GM19372 (cell line): ENCODE results near the gene PGAP6.
"Not testable (repeated sequence)": the region's sequence is repeated elsewhere in the genome, so short reads cannot be mapped to it uniquely, and the experiment has no call there.

Source experiments
- ATAC-seq: cut with Tn5 transposase; IDR thresholded peaks from one replicate; pipeline ENCODE4 v1.9.1; 2021; ENCODE audit warnings: mild to moderate bottlenecking, low read depth, moderate library complexity; ENCODE audit not compliant: unreplicated experiment

The PGAP6 gene

GRCh38 chr16:381789-382717 lies at the start of gene PGAP6:
TSS of gene PGAP6 (minus strand) at chr16:381978. CDS start at chr16:381821, 157 bp downstream.
- peak; percentile 60 for ATAC-seq

- ATAC-seq: no peak
These were observed 49.1 kb upstream of the PGAP6 start for GRCh38 chr16:430904-431303.

DNA sequence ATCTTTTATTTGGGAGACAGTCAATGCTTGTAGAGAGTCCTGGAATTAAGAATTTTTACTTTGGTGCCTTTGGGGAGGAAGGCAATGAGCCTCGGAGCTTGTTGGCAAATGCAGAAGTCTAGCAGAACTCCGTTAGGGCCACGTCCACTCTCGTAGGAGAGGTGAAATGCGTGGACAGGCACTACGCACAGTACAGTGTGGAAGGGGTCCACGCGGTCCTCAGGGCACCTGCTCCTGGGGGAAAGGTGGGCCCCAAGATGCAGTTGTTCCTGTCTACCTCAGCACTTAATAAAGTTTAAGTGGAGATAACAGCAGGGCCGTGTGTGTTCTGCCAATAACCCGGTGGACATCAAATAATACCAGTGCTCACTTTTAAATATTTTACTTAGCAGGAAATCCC lies 45.5 kb upstream of the PGAP6 start:
- no peak for ATAC-seq

DNA sequence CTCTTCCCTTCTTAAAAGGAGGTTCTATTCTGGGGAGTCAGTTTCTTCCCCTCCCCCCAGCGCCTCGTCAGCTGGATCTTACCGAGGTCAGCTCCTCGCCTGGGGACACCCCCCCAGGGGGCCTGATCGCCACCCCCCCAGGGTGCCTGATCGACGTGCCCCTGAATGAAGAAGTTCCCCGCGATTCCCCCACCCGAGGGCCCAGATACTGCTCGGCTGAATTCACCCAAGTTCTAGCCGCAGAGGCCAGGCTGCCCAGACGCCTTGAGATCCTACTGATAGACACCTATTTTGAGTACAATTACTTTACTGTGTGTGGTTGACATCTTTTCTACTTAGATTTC lies 45.1 kb upstream of the PGAP6 start:
- ATAC-seq: no peak

DNA sequence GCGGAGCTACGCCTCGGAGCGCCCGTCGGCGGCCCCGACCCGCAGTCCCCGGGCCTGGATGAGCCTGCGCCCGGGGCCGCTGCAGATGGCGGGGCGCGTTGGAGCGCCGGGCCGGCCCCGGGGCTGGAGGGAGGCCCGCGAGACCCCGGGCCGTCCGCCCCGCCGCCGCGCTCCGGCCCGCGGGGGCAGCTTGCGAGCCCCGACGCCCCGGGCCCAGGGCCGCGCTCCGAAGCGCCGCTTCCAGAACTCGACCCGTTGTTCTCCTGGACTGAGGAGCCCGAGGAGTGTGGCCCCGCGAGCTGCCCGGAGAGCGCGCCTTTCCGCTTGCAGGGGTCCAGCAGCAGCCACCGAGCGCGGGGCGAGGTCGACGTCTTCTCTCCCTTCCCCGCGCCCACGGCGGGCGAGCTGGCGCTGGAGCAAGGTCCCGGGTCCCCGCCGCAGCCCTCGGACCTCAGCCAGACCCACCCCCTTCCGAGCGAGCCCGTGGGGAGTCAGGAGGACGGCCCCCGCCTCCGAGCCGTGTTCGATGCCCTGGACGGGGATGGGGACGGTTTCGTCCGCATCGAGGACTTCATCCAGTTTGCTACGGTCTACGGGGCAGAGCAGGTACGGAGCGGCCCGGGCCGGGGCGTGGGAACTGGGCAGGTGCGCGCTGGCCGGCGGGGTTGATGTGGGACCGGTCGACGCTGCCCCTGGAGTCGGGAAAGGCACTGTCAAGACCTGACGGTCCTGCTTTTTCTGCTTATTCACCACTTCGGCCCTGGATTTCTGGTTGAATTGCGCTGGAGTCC lies 44.5 kb upstream of the PGAP6 start:
- ATAC-seq: no peak

DNA sequence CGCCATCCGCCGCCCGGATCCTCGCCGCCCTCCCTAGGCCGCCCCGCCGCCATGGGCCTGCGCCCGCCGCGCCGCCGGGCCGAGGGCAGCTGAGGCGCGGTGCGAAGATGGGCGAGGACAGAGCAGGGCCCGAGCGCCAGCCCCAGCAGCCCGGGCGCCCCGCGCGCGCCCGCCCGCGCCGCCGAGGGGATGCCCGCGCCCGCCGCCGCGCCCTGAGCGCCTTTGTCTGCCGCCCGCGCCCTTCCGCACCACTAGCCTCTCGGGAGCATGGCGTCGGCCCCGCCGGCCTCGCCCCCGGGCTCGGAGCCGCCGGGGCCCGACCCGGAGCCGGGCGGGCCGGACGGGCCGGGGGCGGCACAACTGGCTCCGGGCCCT lies 43.9 kb upstream of the PGAP6 start:
- ATAC-seq: peak; percentile 36

- ATAC-seq: peak; percentile 83
These were observed 43.4 kb upstream of the PGAP6 start, which contains the start of gene RAB11FIP3 for GRCh38 chr16:425082-425718. TSS of gene RAB11FIP3 (plus strand) at chr16:425649. CDS start at chr16:426007, 358 bp downstream.

DNA sequence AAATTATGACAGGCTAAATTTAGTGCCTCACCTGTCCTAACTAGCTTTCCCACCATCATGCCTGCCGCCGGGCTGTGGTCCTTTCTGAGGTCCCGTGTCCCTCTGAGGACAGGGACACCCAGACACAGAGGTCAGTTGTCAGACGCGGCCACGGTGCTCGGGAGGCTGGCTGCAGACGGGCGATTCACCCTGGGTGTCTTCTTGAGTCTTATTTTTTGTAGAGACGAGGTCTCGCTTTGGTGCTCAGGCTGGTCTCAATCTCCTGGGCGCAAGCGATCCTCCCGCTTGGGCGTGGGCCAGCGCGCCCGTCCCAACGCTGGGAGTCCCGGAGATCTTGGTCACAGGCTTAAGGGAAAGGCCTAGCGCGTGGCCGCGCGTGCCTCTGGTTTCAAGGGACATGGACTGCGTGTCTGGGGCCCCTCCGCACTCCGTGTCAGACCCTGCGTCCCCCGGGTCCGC lies 42.9 kb upstream of the PGAP6 start:
- no peak for ATAC-seq

DNA sequence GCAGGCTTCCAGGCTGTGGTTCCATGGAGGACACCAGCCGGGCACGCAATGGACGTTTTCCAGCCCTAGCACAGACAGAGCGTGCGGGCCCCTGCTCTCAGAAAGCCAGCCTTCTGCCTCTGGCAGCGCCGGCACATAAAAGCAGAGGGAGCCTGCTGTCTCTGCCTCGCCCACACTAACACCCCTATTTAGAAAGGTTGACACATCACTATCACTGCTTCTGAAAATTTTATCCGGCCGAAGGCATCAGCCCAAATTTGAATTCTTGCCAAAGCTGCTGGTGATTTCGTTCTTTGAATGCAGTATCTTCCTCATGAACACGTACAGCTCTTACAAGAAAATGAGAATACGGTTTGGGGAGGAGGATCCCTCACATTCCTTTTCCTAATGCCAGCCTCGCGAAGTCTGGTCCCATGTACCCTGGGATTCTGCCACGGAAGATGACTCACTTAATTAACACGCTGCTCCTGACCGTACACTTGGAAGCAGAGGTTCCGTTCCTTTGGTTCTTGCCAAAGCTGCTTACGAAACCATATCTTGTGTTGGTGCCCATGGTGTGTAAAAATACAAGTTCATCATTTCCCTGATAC lies 42.4 kb upstream of the PGAP6 start:
- no peak for ATAC-seq

DNA sequence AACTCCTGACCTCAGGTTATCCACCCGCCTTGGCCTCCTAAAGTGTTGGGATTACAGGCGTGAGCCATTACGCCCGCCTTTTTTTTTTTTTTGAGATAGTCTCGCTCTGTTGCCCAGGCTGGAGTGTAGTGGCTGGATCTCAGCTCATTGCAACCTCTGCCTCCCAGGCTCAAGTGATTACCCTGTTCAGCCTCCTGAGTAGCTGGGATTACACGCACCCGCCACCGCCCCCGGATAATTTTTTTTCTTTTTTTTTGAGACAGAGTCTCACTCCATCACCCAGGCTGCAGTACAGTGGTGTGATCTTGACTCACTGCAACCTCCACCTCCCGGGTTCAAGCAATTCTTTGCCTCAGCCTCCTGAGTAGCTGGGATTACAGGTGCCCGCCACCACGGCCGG lies 40.4 kb upstream of the PGAP6 start:
- not testable (repeated sequence) for ATAC-seq

DNA sequence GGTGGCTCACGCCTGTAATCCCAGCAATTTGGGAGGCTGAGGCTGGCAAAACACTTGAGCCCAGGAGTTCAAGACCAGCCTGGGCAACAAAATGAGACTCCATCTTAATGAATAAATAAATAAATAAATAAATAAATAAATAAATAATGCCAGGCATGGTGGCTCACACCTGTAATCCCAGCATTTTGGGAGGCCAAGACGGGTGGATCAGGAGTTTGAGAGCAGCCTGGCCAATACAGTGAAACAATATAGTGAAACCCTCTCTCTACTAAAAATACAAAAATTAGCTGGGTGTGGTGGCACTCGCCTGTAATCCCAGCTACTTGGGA lies 33.4 kb upstream of the PGAP6 start:
- ATAC-seq: not testable (repeated sequence)

DNA sequence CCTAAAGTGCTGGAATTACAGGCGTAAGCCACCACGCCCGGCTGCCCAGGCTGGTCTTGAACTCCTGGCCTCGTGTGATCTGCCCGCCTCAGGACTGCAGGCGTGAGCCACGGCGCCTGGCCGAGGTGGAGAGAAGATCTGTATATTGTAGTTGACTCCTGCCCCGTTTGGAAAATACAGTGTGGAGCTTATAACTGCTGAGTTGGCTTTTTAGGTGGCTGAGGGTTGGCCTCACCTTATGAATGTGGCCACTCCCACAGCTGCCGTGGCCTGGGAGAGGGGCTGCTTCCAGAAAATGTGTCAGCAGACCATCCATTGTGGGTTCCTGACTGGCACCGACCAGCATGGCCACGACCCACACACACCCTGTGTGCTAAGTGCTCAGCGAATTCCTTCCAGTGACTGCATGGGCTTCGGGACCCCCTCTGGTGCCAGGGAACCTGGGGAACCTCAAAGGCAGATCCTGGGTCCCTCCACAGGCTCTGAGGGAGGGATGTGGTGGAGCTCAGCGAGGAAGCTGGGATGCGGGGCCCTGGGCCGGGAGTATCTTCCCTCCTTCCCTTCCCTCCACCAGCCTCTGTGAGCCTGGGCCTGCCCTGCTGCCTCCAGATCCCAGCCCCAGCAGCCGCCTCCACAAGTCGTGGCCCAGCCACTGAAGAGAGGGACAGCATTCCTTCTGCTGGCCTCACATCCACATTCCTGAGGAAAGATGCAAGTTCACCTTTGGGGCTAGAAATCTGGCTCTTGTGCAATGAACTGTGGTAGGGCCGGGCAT lies 32.8 kb upstream of the PGAP6 start:
- ATAC-seq: no peak

DNA sequence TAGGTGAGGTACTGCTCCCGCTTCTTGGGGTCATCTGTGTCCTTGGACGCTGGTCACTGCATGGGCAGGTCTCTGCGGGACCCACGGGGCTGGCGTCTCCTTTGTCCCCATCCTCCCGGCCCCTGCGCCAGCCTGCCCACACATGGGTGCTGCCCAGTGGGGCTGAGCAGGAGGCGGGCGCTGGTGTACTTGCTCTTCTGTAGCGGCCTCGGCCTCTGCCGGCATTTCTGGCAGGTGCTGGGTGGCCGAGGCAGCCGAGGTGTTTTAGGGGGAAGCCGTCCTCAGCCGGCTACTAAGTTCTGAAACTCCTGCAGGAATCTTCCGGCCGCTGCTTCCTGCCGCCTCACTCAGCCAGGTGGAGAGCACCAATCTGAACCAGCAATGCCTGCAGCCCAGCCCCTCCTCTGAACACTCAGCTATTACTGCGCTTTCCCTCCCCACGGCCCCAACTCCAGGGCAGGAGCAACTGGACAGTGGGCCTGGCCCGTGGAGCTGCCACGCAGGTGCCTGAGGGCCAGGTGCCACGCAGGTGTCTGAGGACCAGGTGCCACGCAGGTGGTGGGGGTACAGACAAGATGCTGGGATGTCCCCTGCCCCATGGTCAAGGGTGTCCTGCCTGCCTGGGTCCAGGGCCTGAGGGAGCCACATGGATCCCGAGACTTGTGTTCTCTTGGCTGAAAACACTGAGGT lies 29.9 kb upstream of the PGAP6 start:
- no peak for ATAC-seq

- ATAC-seq: no peak
These were observed 28.9 kb upstream of the PGAP6 start for GRCh38 chr16:410516-411178.

DNA sequence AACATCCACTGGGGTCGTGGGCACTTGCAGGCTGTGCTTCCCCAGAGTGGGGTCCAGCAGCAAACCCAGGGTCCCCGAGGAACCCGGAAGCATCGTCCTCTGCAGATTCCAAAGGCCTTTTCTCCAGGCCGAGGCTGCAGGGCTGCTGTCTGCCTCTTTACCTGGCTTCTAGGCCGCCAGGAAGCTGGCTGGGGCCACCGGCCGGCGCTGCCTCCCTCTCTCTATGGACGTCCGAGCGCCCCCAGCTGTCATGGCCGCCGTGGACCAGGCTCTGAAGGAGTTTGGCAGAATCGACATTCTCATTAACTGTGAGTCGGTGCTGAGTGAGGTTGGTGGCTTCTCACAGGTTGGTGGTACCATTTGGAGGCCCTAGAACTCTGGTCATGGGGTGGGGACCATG lies 25.5 kb upstream of the PGAP6 start:
- ATAC-seq: no peak

- no peak for ATAC-seq
These were observed 24.0 kb upstream of the PGAP6 start for GRCh38 chr16:405548-406506.

DNA sequence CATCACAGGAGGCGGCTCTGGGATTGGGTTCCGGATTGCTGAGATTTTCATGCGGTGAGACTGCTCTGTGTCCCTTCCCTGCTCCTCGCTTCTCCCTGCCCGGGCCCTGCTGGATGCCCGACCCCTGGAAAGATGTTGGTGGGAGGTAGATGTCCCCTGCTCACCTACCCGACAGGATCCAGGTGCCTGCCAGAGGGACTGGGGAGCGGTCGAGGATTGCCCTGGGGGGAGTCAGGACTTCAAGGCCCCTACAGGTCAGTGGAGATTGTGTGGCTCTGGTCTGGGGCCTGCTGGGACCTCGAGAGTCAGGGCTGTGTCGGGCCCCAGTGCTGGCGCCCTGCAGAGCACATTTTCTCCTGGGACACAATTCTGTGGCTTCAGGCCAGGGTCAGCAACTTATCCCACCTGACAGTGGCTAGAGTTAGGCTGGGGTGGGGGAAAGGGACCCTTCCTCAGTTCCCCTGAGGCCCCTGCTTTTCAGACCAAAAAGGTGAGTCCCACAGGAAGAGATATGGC lies 23.3 kb upstream of the PGAP6 start:
- no peak for ATAC-seq
